Left ventricle myocardium inferior (tissue), 1 donor: Measurements from ENCODE around the gene MROH7. TPM values are rescaled to one million over a fixed set of nuclear protein-coding genes. Genes with fewer than 3 reads are reported as not detected.

ENCODE experiments used
- DNase-seq: peaks from one replicate; pipeline ENCODE4 v3.0.0-alpha.2; 2020
- H3K27ac ChIP-seq: fragments of 200-600 bp; replicated peaks from 2 replicates; pipeline ENCODE4 v1.8.0; 2021
- H3K27me3 ChIP-seq: fragments of 200-600 bp; 2 replicates; pipeline ENCODE4 v1.8.0; 2021; ENCODE audit warnings: low read depth
- H3K36me3 ChIP-seq: fragments of 200-600 bp; 2 replicates; pipeline ENCODE4 v1.8.0; 2021
- H3K4me1 ChIP-seq: fragments of 200-600 bp; 2 replicates; pipeline ENCODE4 v1.8.0; 2021
- H3K4me3 ChIP-seq: fragments of 200-600 bp; 2 replicates; pipeline ENCODE4 v1.8.0; 2021; ENCODE audit warnings: mild to moderate bottlenecking, moderate library complexity
- H3K9me3 ChIP-seq: fragments of 200-600 bp; replicated peaks from 2 replicates; pipeline ENCODE4 v1.8.0; 2021
- CTCF ChIP-seq: fragments of 200-600 bp; IDR thresholded peaks from 2 replicates; pipeline ENCODE4 v1.8.0; 2021; ENCODE audit warnings: antibody characterized with exemption, mild to moderate bottlenecking, borderline replicate concordance
- intact Hi-C: fragments of 100-400 bp; cut with micrococcal nuclease; formaldehyde crosslinking; loops from one replicate; pipeline ENCODE4 v1.11.0; 2022
- total RNA-seq: library from RNA; stranded (reverse); fragmentation: NEBNext Ultra II Directional; extraction: Animal tissue kit (Norgen Biotek cat#: 25700); gene quantifications from one replicate; pipeline ENCODE4 v1.2.1, GENCODE V29; 2021
- donor health status: DM: no; HTN: yes; CAD: no; lungs with severe emphysema.

The MROH7 gene
- total RNA-seq, 1 donor from 2014 or later = 6.8 TPM

GRCh38 chr1:54683453-54683852 lies 41.9 kb downstream of the MROH7 start:
- no peaks in the 10 kb centered on the region for H3K4me1 ChIP-seq
- DNase-seq = no peak
- H3K4me3 ChIP-seq = no peak overlapping the region
- TF ChIP-seq CTCF = no peak
- H3K27me3 ChIP-seq = no peaks in the 10 kb centered on the region
- no peak overlapping the region for H3K27ac ChIP-seq
- no peaks in the 10 kb centered on the region for H3K9me3 ChIP-seq
- intact Hi-C loops = no loop called here
- H3K36me3 ChIP-seq = no peaks in the 10 kb centered on the region

- H3K36me3 ChIP-seq = no peaks in the 10 kb centered on the region
- no peak overlapping the region for H3K4me3 ChIP-seq
- no peaks in the 10 kb centered on the region for H3K27me3 ChIP-seq
- no peak for TF ChIP-seq CTCF
- H3K9me3 ChIP-seq = no peaks in the 10 kb centered on the region
- no peaks in the 10 kb centered on the region for H3K4me1 ChIP-seq
- no peak overlapping the region for H3K27ac ChIP-seq
- DNase-seq = no peak
- intact Hi-C loops = no loop called here
Observed at GRCh38 chr1:54685335-54685905, 43.8 kb downstream of the MROH7 start.

GRCh38 chr1:54686155-54686554 lies 44.6 kb downstream of the MROH7 start:
- Histone ChIP-seq H3K36me3 (no peaks in the 10 kb centered on the region), H3K4me3 (no peak overlapping the region), H3K27me3 (no peaks in the 10 kb centered on the region), H3K4me1 (no peaks in the 10 kb centered on the region), H3K9me3 (no peaks in the 10 kb centered on the region), H3K27ac (no peak overlapping the region)
- intact Hi-C loops = no loop called here
- no peak for DNase-seq
- no peak for TF ChIP-seq CTCF

- DNase-seq = no peak
- no peak overlapping the region for H3K27ac ChIP-seq
- intact Hi-C loops = no loop called here
- H3K4me3 ChIP-seq = no peak overlapping the region
- no peak for TF ChIP-seq CTCF
- no peaks in the 10 kb centered on the region for H3K4me1 ChIP-seq
- no peaks in the 10 kb centered on the region for H3K27me3 ChIP-seq
- peaks cover 4% of the 10 kb centered on the region for H3K36me3 ChIP-seq
- no peaks in the 10 kb centered on the region for H3K9me3 ChIP-seq
Observed at GRCh38 chr1:54694771-54695170, 53.2 kb downstream of the MROH7 start.

GRCh38 chr1:54695221-54695620 lies 53.6 kb downstream of the MROH7 start:
- Histone ChIP-seq H3K27ac (no peak overlapping the region), H3K36me3 (peaks cover 5% of the 10 kb centered on the region), H3K9me3 (no peaks in the 10 kb centered on the region), H3K27me3 (no peaks in the 10 kb centered on the region), H3K4me1 (no peaks in the 10 kb centered on the region), H3K4me3 (no peak overlapping the region)
- TF ChIP-seq CTCF = no peak
- DNase-seq = no peak
- intact Hi-C loops = no loop called here
